LHCN-M2 (cell line): ENCODE data around the gene MARVELD1. TPM values are rescaled to one million over a fixed set of nuclear protein-coding genes. Genes with fewer than 3 reads are reported as not detected.
"Not testable (repeated sequence)": the region's sequence is repeated elsewhere in the genome, so short reads cannot be mapped to it uniquely, and the experiment has no call there.

Experiments
- DNase-seq: peaks from one replicate; pipeline ENCODE4 v3.0.0-alpha.2; 2012; ENCODE audit warnings: low read depth
- total RNA-seq: library from RNA; depleted of rRNA; stranded (reverse); fragments of >200 nt; gene quantifications from 2 replicates; pipeline ENCODE4 v1.2.3, GENCODE V29; 2014

The MARVELD1 gene
- total RNA-seq, 1 experiment from 2014 or later: 54.7 TPM

- DNase-seq: no peak
Measured at GRCh38 chr10:97690133-97690532, 23.4 kb upstream of the MARVELD1 start.

- DNase-seq: not testable (repeated sequence)
Measured at GRCh38 chr10:97698072-97698655, 15.4 kb upstream of the MARVELD1 start.

- peak; percentile 77 for DNase-seq
Measured at GRCh38 chr10:97701438-97702069, 12.0 kb upstream of the MARVELD1 start.

GRCh38 chr10:97703398-97704067, 10.0 kb upstream of the MARVELD1 start:
- no peak for DNase-seq

GRCh38 chr10:97704341-97704740, 9.2 kb upstream of the MARVELD1 start:
- no peak for DNase-seq

GRCh38 chr10:97705006-97705670, 8.4 kb upstream of the MARVELD1 start:
- DNase-seq: no peak

GRCh38 chr10:97707134-97707861, 6.2 kb upstream of the MARVELD1 start:
- no peak for DNase-seq

GRCh38 chr10:97708167-97708566, 5.4 kb upstream of the MARVELD1 start:
- no peak for DNase-seq

GRCh38 chr10:97708976-97709946, 4.3 kb upstream of the MARVELD1 start:
- DNase-seq: peak; percentile 81

- no peak for DNase-seq
Measured at GRCh38 chr10:97711640-97712572, 1.6 kb upstream of the MARVELD1 start.

- DNase-seq: peak; percentile 77
Measured at GRCh38 chr10:97713826-97714400, 383 bp downstream of the MARVELD1 start.

GRCh38 chr10:97714401-97715258, 1.1 kb downstream of the MARVELD1 start:
- DNase-seq: peak; percentile 69

GRCh38 chr10:97715259-97715874, 1.8 kb downstream of the MARVELD1 start:
- DNase-seq: no peak

- DNase-seq: no peak
Measured at GRCh38 chr10:97717627-97718026, 4.1 kb downstream of the MARVELD1 start.

- no peak for DNase-seq
Measured at GRCh38 chr10:97718178-97718577, 4.6 kb downstream of the MARVELD1 start.

GRCh38 chr10:97718659-97719142, 5.2 kb downstream of the MARVELD1 start:
- DNase-seq: peak; percentile 46

- DNase-seq: no peak
Measured at GRCh38 chr10:97719602-97720001, 6.1 kb downstream of the MARVELD1 start.
